SK-N-SH (cell line): ENCODE results near the gene RAB6B. TPM values are rescaled to one million over a fixed set of nuclear protein-coding genes. Genes with fewer than 3 reads are reported as not detected.

Source experiments
- CTCF ChIA-PET: fragments of 300-600, 350-600 bp; formaldehyde crosslinking; extraction: SDS; loops from one replicate; lab custom pipeline; 2021; lab: Yijun Ruan, JAX
- POLR2A ChIA-PET: fragments of 350-600 bp; sonication (Branson Sonifier 250); formaldehyde crosslinking; extraction: SDS; loops from one replicate; lab custom pipeline; 2020; ENCODE audit warnings: antibody characterized with exemption, inconsistent platforms; lab: Yijun Ruan, JAX
- DNase-seq: peaks from one replicate; pipeline ENCODE4 v3.0.0; 2012
- H2AFZ ChIP-seq: fragments of 200-600 bp; sonication (generic); 2 replicates; pipeline ENCODE4 v1.8.1; 2016; ENCODE audit warnings: antibody characterized with exemption, mild to moderate bottlenecking, low read depth
- H3F3A ChIP-seq: fragments of 200-600 bp; sonication (generic); replicated peaks from 2 replicates; pipeline ENCODE3; 2016; ENCODE audit warnings: antibody characterized with exemption, mild to moderate bottlenecking; ENCODE audit not compliant: insufficient read depth
- H3K27ac ChIP-seq, 2 experiments: fragments of 200-500 bp in 1 of 2; fragments of 200-600 bp in 1 of 2; sonication (Bioruptor generic) in 1 of 2; sonication (generic), shearing (Covaris generic) in 1 of 2; 2 replicates each; pipeline versions ENCODE4 v1.5.1 to v1.6.1; 2014 to 2016; ENCODE audit warnings: low read depth in 2 of 2, inconsistent platforms in 1 of 2, low read length in 1 of 2, mild to moderate bottlenecking in 1 of 2, mixed read lengths in 1 of 2
- H3K27me3 ChIP-seq: fragments of 200-600 bp; sonication (generic), shearing (Covaris generic); 2 replicates; pipeline ENCODE4 v1.6.1; 2016; ENCODE audit warnings: mixed run types; ENCODE audit not compliant: insufficient read depth
- H3K36me3 ChIP-seq, 2 experiments: fragments of 200-500 bp in 1 of 2; fragments of 200-600 bp in 1 of 2; sonication (Bioruptor generic) in 1 of 2; sonication (generic) in 1 of 2; replicated peaks in 1 of 2; 2 replicates each; pipeline versions ENCODE3 to v1.5.1; 2014 to 2016; ENCODE audit warnings: low read length in 1 of 2, mild to moderate bottlenecking in 1 of 2; ENCODE audit not compliant: insufficient read depth in 2 of 2, control insufficient read depth in 1 of 2
- H3K4me1 ChIP-seq, 2 experiments: fragments of 200-500 bp in 1 of 2; fragments of 200-600 bp in 1 of 2; sonication (Bioruptor generic) in 1 of 2; sonication (generic), shearing (Covaris generic) in 1 of 2; 2 replicates each; pipeline versions ENCODE4 v1.5.1 to v1.6.1; 2014 to 2016; ENCODE audit warnings: low read depth in 1 of 2, low read length in 1 of 2, mixed run types in 1 of 2; ENCODE audit not compliant: insufficient read depth in 2 of 2, control insufficient read depth in 1 of 2
- H3K4me2 ChIP-seq: fragments of 200-600 bp; sonication (generic), shearing (Covaris generic); 2 replicates; pipeline ENCODE4 v1.6.1; 2017; ENCODE audit warnings: mixed run types
- H3K4me3 ChIP-seq, 2 experiments: fragments of 200-500 bp in 1 of 2; fragments of 200-600 bp in 1 of 2; sonication (Bioruptor generic) in 1 of 2; sonication (generic), shearing (Covaris generic) in 1 of 2; 2 replicates each; pipeline versions ENCODE4 v1.5.1 to v1.8.1; 2014 to 2016; ENCODE audit warnings: low read depth in 2 of 2, inconsistent platforms in 1 of 2, low read length in 1 of 2, mild to moderate bottlenecking in 1 of 2, mixed read lengths in 1 of 2, moderate library complexity in 1 of 2
- H3K79me2 ChIP-seq: fragments of 200-600 bp; sonication (generic); 2 replicates; pipeline ENCODE4 v1.8.1; 2017; ENCODE audit warnings: mild to moderate bottlenecking; ENCODE audit not compliant: insufficient read depth
- H3K9ac ChIP-seq: fragments of 200-600 bp; sonication (generic); 2 replicates; pipeline ENCODE4 v1.6.1; 2017; ENCODE audit warnings: mixed run types
- H3K9me2 ChIP-seq: fragments of 200-600 bp; sonication (generic); 2 replicates; pipeline ENCODE4 v1.6.1; 2017; ENCODE audit warnings: mixed run types
- H3K9me3 ChIP-seq: fragments of 200-600 bp; sonication (generic); 2 replicates; pipeline ENCODE4 v1.6.1; 2017; ENCODE audit warnings: mixed run types, mild to moderate bottlenecking, moderate library complexity
- H4K20me1 ChIP-seq: fragments of 200-600 bp; sonication (generic); 2 replicates; pipeline ENCODE4 v1.6.1; 2017; ENCODE audit warnings: mild to moderate bottlenecking, mixed run types; ENCODE audit not compliant: insufficient read depth
- EP300 ChIP-seq, 2 experiments: IDR thresholded peaks; 2 replicates each; pipeline versions ENCODE4 v1.4.0 to v1.6.1; 2012; ENCODE audit warnings: borderline replicate concordance in 1 of 2, low read depth in 1 of 2, low read length in 1 of 2
- FOXJ3 ChIP-seq: sonication (generic); formaldehyde crosslinking; IDR thresholded peaks from 2 replicates; pipeline ENCODE4 v1.5.1; 2020; ENCODE audit warnings: mild to moderate bottlenecking, missing genetic modification reagents
- GATA2 ChIP-seq: sonication (generic); formaldehyde crosslinking; IDR thresholded peaks from 2 replicates; pipeline ENCODE4 v1.5.0; 2020; ENCODE audit warnings: mild to moderate bottlenecking, missing genetic modification reagents
- IRF3 ChIP-seq: fragments of 150-350 bp; IDR thresholded peaks from 2 replicates; pipeline ENCODE4 v1.6.1; 2016; ENCODE audit warnings: mild to moderate bottlenecking, low read depth, low read length
- MEF2A ChIP-seq: IDR thresholded peaks from 2 replicates; pipeline ENCODE4 v1.4.0; 2012; ENCODE audit warnings: low read depth, borderline replicate concordance
- POLR2AphosphoS5 ChIP-seq: IDR thresholded peaks from 2 replicates; pipeline ENCODE4 v1.6.1; 2012; ENCODE audit warnings: low read depth, low read length
- RAD21 ChIP-seq: IDR thresholded peaks from 2 replicates; pipeline ENCODE4 v1.6.1; 2012; ENCODE audit warnings: mild to moderate bottlenecking, low read length
- RCOR1 ChIP-seq: fragments of 150-350 bp; IDR thresholded peaks from 2 replicates; pipeline ENCODE4 v1.6.1; 2017; ENCODE audit warnings: antibody characterized with exemption, low read length
- SIN3A ChIP-seq: IDR thresholded peaks from 2 replicates; pipeline ENCODE4 v1.6.1; 2012; ENCODE audit warnings: low read depth, mild to moderate bottlenecking, low read length, moderate library complexity, borderline replicate concordance
- TEAD4 ChIP-seq: IDR thresholded peaks from 2 replicates; pipeline ENCODE4 v1.4.0; 2012; ENCODE audit warnings: mild to moderate bottlenecking, borderline replicate concordance; ENCODE audit not compliant: insufficient read depth
- YY1 ChIP-seq: IDR thresholded peaks from 2 replicates; pipeline ENCODE4 v1.4.0; 2012; ENCODE audit warnings: low read depth, mild to moderate bottlenecking
- ZBTB33 ChIP-seq: IDR thresholded peaks from 2 replicates; pipeline ENCODE4 v1.4.0; 2012; ENCODE audit warnings: low read depth, borderline replicate concordance
- WGBS: methylation state at CpG from one replicate; pipeline ENCODE4 v1.1.6; 2017; ENCODE audit warnings: low lambda C conversion rate; 5-methylcytosine and 5-hydroxymethylcytosine counted together
- polyA plus RNA-seq, 3 experiments: library from polyadenylated mRNA; depleted of rRNA; stranded (reverse); fragments of >200 nt; gene quantifications; 2 replicates each; pipeline ENCODE4 v1.2.3, GENCODE V29; 2012
- TF ChIP-seq, protein P1 (sequence below): IDR thresholded peaks from 2 replicates; pipeline ENCODE4 v1.6.1; 2012; ENCODE audit warnings: mild to moderate bottlenecking, low read depth, low read length, moderate library complexity
- TF ChIP-seq, protein P2 (sequence below): IDR thresholded peaks from 2 replicates; pipeline ENCODE4 v1.4.0; 2012; ENCODE audit warnings: low read depth, borderline replicate concordance

RAB6B gene
- polyA plus RNA-seq, 1 of the 3 experiments (the other 2 are of a cell fraction), result 9.3 TPM

DNA sequence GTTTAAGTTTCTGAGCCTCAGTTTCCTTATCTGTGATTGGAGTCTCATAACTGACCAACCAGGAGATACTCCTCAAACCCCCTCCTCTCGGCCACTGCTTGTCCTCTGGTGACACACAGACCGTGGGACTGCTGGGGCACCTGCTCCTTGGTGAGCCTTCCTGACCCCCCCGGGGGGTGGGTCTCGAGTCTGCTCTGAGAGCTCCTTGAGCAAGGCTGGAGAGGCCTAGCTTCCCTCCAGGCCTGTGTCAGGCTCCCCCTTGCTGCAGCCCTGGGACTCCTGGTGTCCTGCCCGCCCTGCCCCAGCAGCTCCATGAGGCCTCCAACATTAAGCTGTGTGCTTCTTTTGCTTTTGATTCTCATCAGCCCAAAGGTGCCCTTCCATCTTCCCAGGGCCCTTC, 62.4 kb downstream of the RAB6B start:
- no peaks in the 10 kb centered on the region for H3F3A ChIP-seq
- no peaks in the 10 kb centered on the region for H3K9me3 ChIP-seq
- H3K9me2 ChIP-seq, result no peaks in the 10 kb centered on the region
- H3K36me3 ChIP-seq, result no peaks in the 10 kb centered on the region
- H3K27me3 ChIP-seq, result no peaks in the 10 kb centered on the region
- H3K9ac ChIP-seq, result no peak overlapping the region
- no peak for TF ChIP-seq FOXJ3 (CRISPR knock-in tag)
- TF ChIP-seq, protein P1, sequence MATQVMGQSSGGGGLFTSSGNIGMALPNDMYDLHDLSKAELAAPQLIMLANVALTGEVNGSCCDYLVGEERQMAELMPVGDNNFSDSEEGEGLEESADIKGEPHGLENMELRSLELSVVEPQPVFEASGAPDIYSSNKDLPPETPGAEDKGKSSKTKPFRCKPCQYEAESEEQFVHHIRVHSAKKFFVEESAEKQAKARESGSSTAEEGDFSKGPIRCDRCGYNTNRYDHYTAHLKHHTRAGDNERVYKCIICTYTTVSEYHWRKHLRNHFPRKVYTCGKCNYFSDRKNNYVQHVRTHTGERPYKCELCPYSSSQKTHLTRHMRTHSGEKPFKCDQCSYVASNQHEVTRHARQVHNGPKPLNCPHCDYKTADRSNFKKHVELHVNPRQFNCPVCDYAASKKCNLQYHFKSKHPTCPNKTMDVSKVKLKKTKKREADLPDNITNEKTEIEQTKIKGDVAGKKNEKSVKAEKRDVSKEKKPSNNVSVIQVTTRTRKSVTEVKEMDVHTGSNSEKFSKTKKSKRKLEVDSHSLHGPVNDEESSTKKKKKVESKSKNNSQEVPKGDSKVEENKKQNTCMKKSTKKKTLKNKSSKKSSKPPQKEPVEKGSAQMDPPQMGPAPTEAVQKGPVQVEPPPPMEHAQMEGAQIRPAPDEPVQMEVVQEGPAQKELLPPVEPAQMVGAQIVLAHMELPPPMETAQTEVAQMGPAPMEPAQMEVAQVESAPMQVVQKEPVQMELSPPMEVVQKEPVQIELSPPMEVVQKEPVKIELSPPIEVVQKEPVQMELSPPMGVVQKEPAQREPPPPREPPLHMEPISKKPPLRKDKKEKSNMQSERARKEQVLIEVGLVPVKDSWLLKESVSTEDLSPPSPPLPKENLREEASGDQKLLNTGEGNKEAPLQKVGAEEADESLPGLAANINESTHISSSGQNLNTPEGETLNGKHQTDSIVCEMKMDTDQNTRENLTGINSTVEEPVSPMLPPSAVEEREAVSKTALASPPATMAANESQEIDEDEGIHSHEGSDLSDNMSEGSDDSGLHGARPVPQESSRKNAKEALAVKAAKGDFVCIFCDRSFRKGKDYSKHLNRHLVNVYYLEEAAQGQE, result no peak
- no peak for TF ChIP-seq POLR2AphosphoS5
- TF ChIP-seq YY1, result no peak
- TF ChIP-seq SIN3A, result no peak
- TF ChIP-seq IRF3, result no peak
- TF ChIP-seq EP300 (IDR thresholded peaks at IDR 0.05; ENCODE audit: borderline replicate concordance in 1 of 2, low read depth in 1 of 2, low read length in 1 of 2), result no peak
- TF ChIP-seq, protein P2, sequence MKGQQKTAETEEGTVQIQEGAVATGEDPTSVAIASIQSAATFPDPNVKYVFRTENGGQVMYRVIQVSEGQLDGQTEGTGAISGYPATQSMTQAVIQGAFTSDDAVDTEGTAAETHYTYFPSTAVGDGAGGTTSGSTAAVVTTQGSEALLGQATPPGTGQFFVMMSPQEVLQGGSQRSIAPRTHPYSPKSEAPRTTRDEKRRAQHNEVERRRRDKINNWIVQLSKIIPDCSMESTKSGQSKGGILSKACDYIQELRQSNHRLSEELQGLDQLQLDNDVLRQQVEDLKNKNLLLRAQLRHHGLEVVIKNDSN, result no peak
- TF ChIP-seq RAD21, result no peak
- TF ChIP-seq GATA2 (CRISPR knock-in tag), result no peak
- TF ChIP-seq TEAD4, result no peak
- no peak for TF ChIP-seq RCOR1
- TF ChIP-seq ZBTB33, result no peak
- no peak for TF ChIP-seq MEF2A
- no peak for DNase-seq
- WGBS, result 31% methylated on average over 2 of the region's 5 CpGs
- H3K4me3 ChIP-seq, result no peak overlapping the region
- no peaks in the 10 kb centered on the region for H4K20me1 ChIP-seq
- H2AFZ ChIP-seq, result no peak overlapping the region
- no peak overlapping the region for H3K27ac ChIP-seq
- no peak overlapping the region for H3K4me2 ChIP-seq
- CTCF ChIA-PET, result interaction anchor here (1.9 kb wide), 1 partner anchor 379 kb away, joined by 6 read pairs; no protein-coding TSS in a partner anchor
- H3K79me2 ChIP-seq, result no peaks in the 10 kb centered on the region
- no peaks in the 10 kb centered on the region for H3K4me1 ChIP-seq
- POLR2A ChIA-PET, result no interaction called here
